A549 (cell line): ENCODE data around the gene CEP63. TPM values are rescaled to one million over a fixed set of nuclear protein-coding genes. Genes with fewer than 3 reads are reported as not detected.
"Not testable (repeated sequence)": the region's sequence is repeated elsewhere in the genome, so short reads cannot be mapped to it uniquely, and the experiment has no call there.

Experiments used
- ATAC-seq, 2 experiments: fragments of 200-7000 bp in 1 of 2; fragments of >200 bp in 1 of 2; cut with Nextera tagmentation in 1 of 2; cut with Tn5 transposase in 1 of 2; 3 replicates each; pipeline versions ENCODE4 v1.8.0 to v1.9.1; 2018 to 2020; ENCODE audit warnings: mild to moderate bottlenecking in 1 of 2, moderate library complexity in 1 of 2
- CTCF ChIA-PET: fragments of 300-600 bp; sonication (Branson Sonifier 250); formaldehyde crosslinking; extraction: SDS; loops from one replicate; lab custom pipeline; 2021; ENCODE audit warnings: antibody characterized with exemption, inconsistent platforms; lab: Yijun Ruan, JAX
- POLR2A ChIA-PET: fragments of 350-600 bp; formaldehyde crosslinking; extraction: SDS; loops from one replicate; lab custom pipeline; 2021; ENCODE audit warnings: antibody characterized with exemption, inconsistent platforms; lab: Yijun Ruan, JAX
- DNase-seq, 2 experiments: peaks; one replicate each; pipeline versions ENCODE4 v3.0.0 to v3.0.0-alpha.2; 2011 to 2016; ENCODE audit warnings: low read depth in 1 of 2, low spot score in 1 of 2
- FAIRE-seq: peaks from 2 replicates; lab custom pipeline; 2011; peaks lifted over from hg19 to GRCh38; lab: Jason Lieb, UNC
- H3K27ac ChIP-seq, 2 experiments: fragments of >200 bp; sonication (Bioruptor Twin); formaldehyde crosslinking; 3 replicates each; pipeline ENCODE4 v1.5.1; 2016 to 2017
- H3K4me1 ChIP-seq: fragments of >200 bp; sonication (Bioruptor Twin); formaldehyde crosslinking; 3 replicates; pipeline ENCODE4 v1.6.1; 2016
- H3K4me2 ChIP-seq: fragments of >200 bp; sonication (Bioruptor Twin); formaldehyde crosslinking; 3 replicates; pipeline ENCODE4 v1.6.1; 2016
- H3K4me3 ChIP-seq: fragments of >200 bp; sonication (Bioruptor Twin); formaldehyde crosslinking; 3 replicates; pipeline ENCODE4 v1.5.1; 2016
- H3K9me3 ChIP-seq: fragments of >200 bp; sonication (Bioruptor Twin); formaldehyde crosslinking; 3 replicates; pipeline ENCODE4 v1.6.1; 2016
- ATOH8 ChIP-seq: fragments of 250-450 bp; sonication (Bioruptor Pico); IDR thresholded peaks from 2 replicates; pipeline ENCODE4 v1.5.0; 2020; ENCODE audit warnings: low read depth, mild to moderate bottlenecking, moderate library complexity
- CBX2 ChIP-seq: fragments of 200-600 bp; sonication (generic); IDR thresholded peaks from 2 replicates; pipeline ENCODE4 v1.6.1; 2016; ENCODE audit warnings: low read depth, mild to moderate bottlenecking, borderline replicate concordance
- CHD4 ChIP-seq: fragments of 200-600 bp; sonication (generic); IDR thresholded peaks from 2 replicates; pipeline ENCODE4 v1.6.1; 2016; ENCODE audit warnings: antibody characterized with exemption, mild to moderate bottlenecking, borderline replicate concordance
- E2F6 ChIP-seq: IDR thresholded peaks from 2 replicates; pipeline ENCODE4 v1.6.1; 2012; ENCODE audit warnings: low read depth, borderline replicate concordance
- ESRRA ChIP-seq: fragments of 150-350 bp; IDR thresholded peaks from 2 replicates; pipeline ENCODE4 v1.6.1; 2014; ENCODE audit warnings: mild to moderate bottlenecking, low read length, borderline replicate concordance
- FOSB ChIP-seq: fragments of 250-450 bp; sonication (Bioruptor Pico); IDR thresholded peaks from 2 replicates; pipeline ENCODE4 v1.5.0; 2020; ENCODE audit warnings: mild to moderate bottlenecking, moderate library complexity
- FOSL2 ChIP-seq, 2 experiments: fragments of 450-650 bp in 1 of 2; fragments of >200 bp in 1 of 2; sonication (Bioruptor Twin) in 1 of 2; formaldehyde crosslinking; IDR thresholded peaks; 2 replicates each; pipeline versions ENCODE4 v1.5.0 to v1.6.1; 2016 to 2020; ENCODE audit warnings: mild to moderate bottlenecking in 1 of 2, moderate library complexity in 1 of 2
- HDAC2 ChIP-seq: fragments of 200-600 bp; sonication (generic); IDR thresholded peaks from 2 replicates; pipeline ENCODE4 v1.6.1; 2016
- HES2 ChIP-seq: fragments of >200 bp; sonication (Bioruptor Twin); formaldehyde crosslinking; IDR thresholded peaks from 2 replicates; pipeline ENCODE4 v1.6.1; 2016
- HOXA7 ChIP-seq: fragments of 250-450 bp; sonication (Bioruptor Pico); IDR thresholded peaks from 2 replicates; pipeline ENCODE4 v1.5.0; 2020; ENCODE audit warnings: mild to moderate bottlenecking, moderate library complexity
- HOXB5 ChIP-seq: fragments of 250-450 bp; sonication (Bioruptor Pico); IDR thresholded peaks from 2 replicates; pipeline ENCODE4 v1.5.0; 2020; ENCODE audit warnings: mild to moderate bottlenecking, moderate library complexity
- JUN ChIP-seq, 2 experiments: fragments of >200 bp; sonication (Bioruptor Twin); formaldehyde crosslinking; IDR thresholded peaks; 2 replicates in 1 of 2; 3 replicates in 1 of 2; pipeline ENCODE4 v1.6.1; 2016 to 2017
- KDM1A ChIP-seq: fragments of 200-600 bp; sonication (generic); IDR thresholded peaks from 2 replicates; pipeline ENCODE4 v1.6.1; 2016; ENCODE audit warnings: low read depth, mild to moderate bottlenecking
- MAZ ChIP-seq: fragments of 150-350 bp; IDR thresholded peaks from 2 replicates; pipeline ENCODE4 v1.6.1; 2014; ENCODE audit warnings: antibody characterized with exemption, low read depth, low read length, borderline replicate concordance
- MYC ChIP-seq: IDR thresholded peaks from 2 replicates; pipeline ENCODE4 v1.6.1; 2012; ENCODE audit warnings: mild to moderate bottlenecking, inconsistent platforms, low read length, improper control_type of control experiment, borderline replicate concordance
- NPAS2 ChIP-seq: fragments of 250-450 bp; sonication (Bioruptor Pico); IDR thresholded peaks from 2 replicates; pipeline ENCODE4 v1.8.0; 2022; ENCODE audit warnings: mild to moderate bottlenecking, moderate library complexity, borderline replicate concordance
- NR3C1 ChIP-seq: fragments of >200 bp; sonication (Bioruptor Twin); formaldehyde crosslinking; IDR thresholded peaks from 3 replicates; pipeline ENCODE4 v1.6.1; 2017
- PBX3 ChIP-seq: IDR thresholded peaks from 2 replicates; pipeline ENCODE4 v1.6.1; 2012
- PHF8 ChIP-seq: fragments of 200-600 bp; sonication (generic); IDR thresholded peaks from 2 replicates; pipeline ENCODE4 v1.6.1; 2016; ENCODE audit warnings: low read depth, mild to moderate bottlenecking, antibody characterized with exemption, moderate library complexity, borderline replicate concordance
- POLR2A ChIP-seq: IDR thresholded peaks from 2 replicates; pipeline ENCODE4 v1.6.1; 2012; ENCODE audit warnings: mild to moderate bottlenecking, low read length
- RAD21 ChIP-seq, 2 experiments: fragments of >200 bp in 1 of 2; sonication (Bioruptor Twin) in 1 of 2; formaldehyde crosslinking in 1 of 2; IDR thresholded peaks in 1 of 2; conservative IDR thresholded peaks in 1 of 2; 2 replicates in 1 of 2; 3 replicates in 1 of 2; pipeline ENCODE4 v1.6.1; 2012 to 2018; ENCODE audit warnings: inconsistent platforms in 1 of 2
- RARB ChIP-seq: fragments of 250-450 bp; sonication (Bioruptor Pico); IDR thresholded peaks from 2 replicates; pipeline ENCODE4 v1.8.0; 2021; ENCODE audit warnings: mild to moderate bottlenecking, moderate library complexity
- SMC3 ChIP-seq: fragments of >200 bp; sonication (Bioruptor Twin); formaldehyde crosslinking; IDR thresholded peaks from 3 replicates; pipeline ENCODE4 v1.6.1; 2018; ENCODE audit warnings: inconsistent platforms
- SREBF2 ChIP-seq: fragments of 450-650 bp; IDR thresholded peaks from 2 replicates; pipeline ENCODE4 v1.6.1; 2014; ENCODE audit warnings: mild to moderate bottlenecking, moderate library complexity
- TP53 ChIP-seq: fragments of 250-450 bp; sonication (Bioruptor Pico); IDR thresholded peaks from 2 replicates; pipeline ENCODE4 v1.5.0; 2021; ENCODE audit warnings: mild to moderate bottlenecking, moderate library complexity
- ZNF302 ChIP-seq: fragments of 250-450 bp; sonication (Bioruptor Pico); IDR thresholded peaks from 2 replicates; pipeline ENCODE4 v1.9.0; 2021; ENCODE audit warnings: inconsistent platforms, mild to moderate bottlenecking, moderate library complexity
- ZSCAN20 ChIP-seq: fragments of 250-450 bp; sonication (Bioruptor Pico); IDR thresholded peaks from 2 replicates; pipeline ENCODE4 v1.8.0; 2022; ENCODE audit warnings: mild to moderate bottlenecking, moderate library complexity
- WGBS: methylation state at CpG from one replicate; pipeline ENCODE4 v1.1.6; 2017; ENCODE audit errors: missing lambda C conversion rate; 5-methylcytosine and 5-hydroxymethylcytosine counted together
- polyA plus RNA-seq, 4 experiments: library from polyadenylated mRNA; depleted of rRNA in 3 of 4; stranded (reverse); fragments of >200 nt; fragmentation: RNase III in 1 of 4; extraction: RNeasy Plus Mini Kit Qiagen cat#74134 plus additional on column Dnase treatment in 1 of 4; gene quantifications; 2 replicates in 3 of 4; 3 replicates in 1 of 4; pipeline ENCODE4 v1.2.3, GENCODE V29; 2011 to 2017

Gene CEP63
- polyA plus RNA-seq, 2 of the 4 experiments (the other 2 are of a cell fraction) = 17.4 to 24.0 TPM

- H3K4me2 ChIP-seq = no peak overlapping the region
- H3K4me3 ChIP-seq = no peak overlapping the region
- no peaks in the 10 kb centered on the region for H3K4me1 ChIP-seq
- 15% methylated on average over 5 of the region's 5 CpGs for WGBS
- FAIRE-seq = no peak
- H3K27ac ChIP-seq = no peak overlapping the region
- ATAC-seq = no peak
- TF ChIP-seq MYC = no peak
- TF ChIP-seq ESRRA = no peak
- TF ChIP-seq HOXB5 (CRISPR knock-in tag) = no peak
- no peak for TF ChIP-seq SMC3
- no peak for TF ChIP-seq KDM1A
- TF ChIP-seq HOXA7 (CRISPR knock-in tag) = no peak
- CTCF ChIA-PET = interaction anchor here (0.7 to 1.2 kb wide), 2 partner anchors 36 to 47 kb away, joined by 3 read pairs; no protein-coding TSS in a partner anchor
- H3K9me3 ChIP-seq = no peaks in the 10 kb centered on the region
- no peak for DNase-seq
- POLR2A ChIA-PET = no interaction called here
These were observed 106.9 kb downstream of the CEP63 start for GRCh38 chr3:134592806-134593205.

GRCh38 chr3:134594331-134594741, 108.5 kb downstream of the CEP63 start:
- H3K9me3 ChIP-seq = no peaks in the 10 kb centered on the region
- WGBS = 72% methylated on average over 6 of the region's 8 CpGs
- POLR2A ChIA-PET = no interaction called here
- CTCF ChIA-PET = no interaction called here
- H3K4me2 ChIP-seq = no peak overlapping the region
- ATAC-seq = no peak
- no peak overlapping the region for H3K4me3 ChIP-seq
- no peak overlapping the region for H3K27ac ChIP-seq
- FAIRE-seq = no peak
- no peak for TF ChIP-seq HOXA7 (CRISPR knock-in tag)
- no peak for TF ChIP-seq RARB (CRISPR knock-in tag)
- TF ChIP-seq HES2 = no peak
- no peak for TF ChIP-seq ATOH8 (CRISPR knock-in tag)
- TF ChIP-seq MAZ = no peak
- no peak for TF ChIP-seq RAD21 (conservative IDR thresholded peaks at IDR 0.05 in 1 of 2, IDR thresholded peaks at IDR 0.05 in 1 of 2)
- no peak for TF ChIP-seq NR3C1
- no peak for TF ChIP-seq NPAS2 (CRISPR knock-in tag)
- no peak for TF ChIP-seq PHF8
- TF ChIP-seq, all 56 proteins: peak for 0
- no peaks in the 10 kb centered on the region for H3K4me1 ChIP-seq
- DNase-seq = no peak

- FAIRE-seq, H3K4me1 ChIP-seq, H3K4me2 ChIP-seq, POLR2A ChIA-PET, H3K27ac ChIP-seq, H3K4me3 ChIP-seq, DNase-seq, ATAC-seq, H3K9me3 ChIP-seq, CTCF ChIA-PET: not testable (repeated sequence)
- WGBS = 31% methylated on average over 3 of the region's 3 CpGs
These were observed 109.1 kb downstream of the CEP63 start for GRCh38 chr3:134594986-134595385.

- no peak overlapping the region for H3K4me2 ChIP-seq
- POLR2A ChIA-PET = no interaction called here
- H3K4me3 ChIP-seq = no peak overlapping the region
- WGBS = 0% methylated on average over 2 of the region's 2 CpGs
- no peak overlapping the region for H3K27ac ChIP-seq
- TF ChIP-seq TP53 (no peak), E2F6 (no peak), FOSB (CRISPR knock-in tag) (no peak), ZNF302 (CRISPR knock-in tag) (no peak), CBX2 (no peak), FOSL2 (IDR thresholded peaks at IDR 0.05) (no peak), FOSL2 (CRISPR knock-in tag; IDR thresholded peaks at IDR 0.05) (no peak), POLR2A (no peak), HDAC2 (no peak), SMC3 (no peak), PBX3 (no peak), JUN (IDR thresholded peaks at IDR 0.05) (no peak), CHD4 (no peak), PHF8 (no peak), ZSCAN20 (CRISPR knock-in tag) (no peak), SREBF2 (no peak)
- no peaks in the 10 kb centered on the region for H3K9me3 ChIP-seq
- CTCF ChIA-PET = interaction anchor here (0.9 kb wide), 1 partner anchor 41 kb away, joined by 5 read pairs; no protein-coding TSS in a partner anchor
- H3K4me1 ChIP-seq = no peaks in the 10 kb centered on the region
- no peak for FAIRE-seq
- no peak for DNase-seq
- ATAC-seq = no peak
These were observed 111.6 kb downstream of the CEP63 start for GRCh38 chr3:134597390-134597970.
